HG03139 (cell line): ENCODE results near the gene OSCP1.

Source experiments
- ATAC-seq: cut with Tn5 transposase; IDR thresholded peaks from one replicate; pipeline ENCODE4 v1.9.1; 2021; ENCODE audit not compliant: unreplicated experiment

OSCP1 gene

GRCh38 chr1:36386265-36387140 is 63.7 kb downstream of the OSCP1 start:
- no peak for ATAC-seq

- peak; percentile 87 for ATAC-seq
These were observed 64.6 kb downstream of the OSCP1 start, which contains the start of gene STK40 for GRCh38 chr1:36385410-36386264. STK40 (minus strand) TSS chr1:36385924; CDS start chr1:36361332, 24,592 bp downstream.

GRCh38 chr1:36384542-36385409 is 65.5 kb downstream of the OSCP1 start:
- no peak for ATAC-seq

GRCh38 chr1:36383240-36383639 is 67.0 kb downstream of the OSCP1 start:
- ATAC-seq = no peak

GRCh38 chr1:36382669-36383068 is 67.6 kb downstream of the OSCP1 start:
- ATAC-seq = no peak

- ATAC-seq = no peak
These were observed 68.0 kb downstream of the OSCP1 start for GRCh38 chr1:36382231-36382630.

GRCh38 chr1:36381405-36381804 is 68.8 kb downstream of the OSCP1 start:
- no peak for ATAC-seq

GRCh38 chr1:36380782-36381181 is 69.5 kb downstream of the OSCP1 start:
- ATAC-seq = no peak

GRCh38 chr1:36380143-36380619 is 70.1 kb downstream of the OSCP1 start:
- ATAC-seq = no peak

GRCh38 chr1:36377791-36378492 is 72.3 kb downstream of the OSCP1 start:
- no peak for ATAC-seq

GRCh38 chr1:36372617-36373016 is 77.6 kb downstream of the OSCP1 start:
- no peak for ATAC-seq

GRCh38 chr1:36369061-36369861 is 81.0 kb downstream of the OSCP1 start:
- no peak for ATAC-seq
